ENCODE measurements around the gene CPSF4L. TPM values are rescaled to one million over a fixed set of nuclear protein-coding genes. Genes with fewer than 3 reads are reported as not detected.

The CPSF4L gene
- total and polyA plus RNA-seq, 2 of the 13 experiments (the other 11 are each of a cell fraction or from before 2014, with no cell fraction given), result 0.73 to 1.6 TPM

DNA sequence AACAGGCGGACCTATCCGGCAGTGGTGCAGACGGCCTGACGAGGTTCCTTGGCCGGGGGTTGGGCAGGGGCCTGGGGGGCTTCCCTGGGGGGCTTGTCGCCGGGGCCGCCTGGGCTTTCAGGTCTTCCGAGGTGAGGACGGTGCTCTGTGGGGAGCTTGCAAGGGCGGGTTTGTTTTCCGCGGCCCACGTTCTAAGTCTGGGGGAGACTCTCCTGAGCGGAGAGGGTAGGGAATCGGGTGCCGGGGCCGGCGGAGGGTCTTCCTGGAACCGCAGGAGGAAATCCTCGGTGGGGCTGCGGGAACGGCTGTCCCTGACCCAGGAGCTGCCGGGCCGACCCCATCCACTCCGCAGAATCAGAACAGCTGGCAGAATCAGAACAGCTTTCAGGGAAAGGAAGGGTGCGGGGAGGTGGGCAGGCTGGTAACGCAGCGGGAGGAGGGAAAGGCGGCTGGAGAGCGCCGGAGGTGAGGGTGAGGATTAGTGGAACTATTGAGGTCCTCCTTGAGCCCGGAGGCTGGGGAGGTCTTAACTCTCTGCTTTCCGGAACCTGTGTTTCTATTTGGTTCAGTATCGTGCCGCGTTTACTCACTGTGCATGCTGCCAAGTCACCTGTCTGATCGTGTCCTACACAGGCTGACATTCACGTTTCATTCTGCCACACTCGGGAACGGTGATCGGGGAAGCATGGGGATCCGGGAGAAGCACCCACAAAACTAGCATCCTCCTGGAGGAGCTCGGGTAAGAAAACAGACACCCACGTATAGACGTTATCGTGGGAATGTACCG, 28.9 kb downstream of the CPSF4L start (continued):
- TF ChIP-seq, protein P1, sequence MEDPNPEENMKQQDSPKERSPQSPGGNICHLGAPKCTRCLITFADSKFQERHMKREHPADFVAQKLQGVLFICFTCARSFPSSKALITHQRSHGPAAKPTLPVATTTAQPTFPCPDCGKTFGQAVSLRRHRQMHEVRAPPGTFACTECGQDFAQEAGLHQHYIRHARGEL (CRISPR knock-in tag; IDR thresholded peaks at IDR 0.05), result no peak; the same call in 1 of the 2 replicates
- TF ChIP-seq ARNTL (CRISPR knock-in tag; IDR thresholded peaks at IDR 0.05), result no peak; the same call in 1 of the 2 replicates
- no peak for TF ChIP-seq REPIN1 (CRISPR knock-in tag; IDR thresholded peaks at IDR 0.05; ENCODE audit: borderline replicate concordance, low read depth)
- TF ChIP-seq, protein P2, sequence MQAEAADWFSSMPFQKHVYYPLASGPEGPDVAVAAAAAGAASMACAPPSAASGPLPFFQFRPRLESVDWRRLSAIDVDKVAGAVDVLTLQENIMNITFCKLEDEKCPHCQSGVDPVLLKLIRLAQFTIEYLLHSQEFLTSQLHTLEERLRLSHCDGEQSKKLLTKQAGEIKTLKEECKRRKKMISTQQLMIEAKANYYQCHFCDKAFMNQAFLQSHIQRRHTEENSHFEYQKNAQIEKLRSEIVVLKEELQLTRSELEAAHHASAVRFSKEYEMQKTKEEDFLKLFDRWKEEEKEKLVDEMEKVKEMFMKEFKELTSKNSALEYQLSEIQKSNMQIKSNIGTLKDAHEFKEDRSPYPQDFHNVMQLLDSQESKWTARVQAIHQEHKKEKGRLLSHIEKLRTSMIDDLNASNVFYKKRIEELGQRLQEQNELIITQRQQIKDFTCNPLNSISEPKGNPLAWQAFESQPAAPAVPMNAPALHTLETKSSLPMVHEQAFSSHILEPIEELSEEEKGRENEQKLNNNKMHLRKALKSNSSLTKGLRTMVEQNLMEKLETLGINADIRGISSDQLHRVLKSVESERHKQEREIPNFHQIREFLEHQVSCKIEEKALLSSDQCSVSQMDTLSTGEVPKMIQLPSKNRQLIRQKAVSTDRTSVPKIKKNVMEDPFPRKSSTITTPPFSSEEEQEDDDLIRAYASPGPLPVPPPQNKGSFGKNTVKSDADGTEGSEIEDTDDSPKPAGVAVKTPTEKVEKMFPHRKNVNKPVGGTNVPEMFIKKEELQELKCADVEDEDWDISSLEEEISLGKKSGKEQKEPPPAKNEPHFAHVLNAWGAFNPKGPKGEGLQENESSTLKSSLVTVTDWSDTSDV (CRISPR knock-in tag; IDR thresholded peaks at IDR 0.05), result no peak
- TF ChIP-seq GABPB1 (CRISPR knock-in tag; IDR thresholded peaks at IDR 0.05), result no peak; the same call in 1 of the 2 replicates
- no peak for TF ChIP-seq ARHGAP35 (CRISPR knock-in tag; IDR thresholded peaks at IDR 0.05; ENCODE audit: borderline replicate concordance)
- TF ChIP-seq MED13 (CRISPR knock-in tag; IDR thresholded peaks at IDR 0.05), result no peak
- TF ChIP-seq, protein P3, sequence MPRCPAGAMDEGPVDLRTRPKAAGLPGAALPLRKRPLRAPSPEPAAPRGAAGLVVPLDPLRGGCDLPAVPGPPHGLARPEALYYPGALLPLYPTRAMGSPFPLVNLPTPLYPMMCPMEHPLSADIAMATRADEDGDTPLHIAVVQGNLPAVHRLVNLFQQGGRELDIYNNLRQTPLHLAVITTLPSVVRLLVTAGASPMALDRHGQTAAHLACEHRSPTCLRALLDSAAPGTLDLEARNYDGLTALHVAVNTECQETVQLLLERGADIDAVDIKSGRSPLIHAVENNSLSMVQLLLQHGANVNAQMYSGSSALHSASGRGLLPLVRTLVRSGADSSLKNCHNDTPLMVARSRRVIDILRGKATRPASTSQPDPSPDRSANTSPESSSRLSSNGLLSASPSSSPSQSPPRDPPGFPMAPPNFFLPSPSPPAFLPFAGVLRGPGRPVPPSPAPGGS (CRISPR knock-in tag; IDR thresholded peaks at IDR 0.05), result no peak
- no peak for TF ChIP-seq ZNF850 (CRISPR knock-in tag; conservative IDR thresholded peaks at IDR 0.05)
- TF ChIP-seq KMT2A (CRISPR knock-in tag; IDR thresholded peaks at IDR 0.05), result no peak
- TF ChIP-seq HMGXB3 (CRISPR knock-in tag; IDR thresholded peaks at IDR 0.05; ENCODE audit: borderline replicate concordance), result no peak

Data from HepG2 (cell line).